HL-60/S4 treated with phorbol 12-myristate 13-acetate at 8.2 ng/mL for 4 days and 3 days (cell line): ENCODE results near the gene SH2D3C.
"Not testable (repeated sequence)": the region's sequence is repeated elsewhere in the genome, so short reads cannot be mapped to it uniquely, and the experiment has no call there.

Experiments used
- in situ Hi-C: fragments of 300-500 bp; cut with MboI; formaldehyde crosslinking; loops from 2 replicates; pipeline ENCODE4 v1.15.0; 2022; ENCODE audit warnings: low sequenced_read_pairs

SH2D3C gene

DNA sequence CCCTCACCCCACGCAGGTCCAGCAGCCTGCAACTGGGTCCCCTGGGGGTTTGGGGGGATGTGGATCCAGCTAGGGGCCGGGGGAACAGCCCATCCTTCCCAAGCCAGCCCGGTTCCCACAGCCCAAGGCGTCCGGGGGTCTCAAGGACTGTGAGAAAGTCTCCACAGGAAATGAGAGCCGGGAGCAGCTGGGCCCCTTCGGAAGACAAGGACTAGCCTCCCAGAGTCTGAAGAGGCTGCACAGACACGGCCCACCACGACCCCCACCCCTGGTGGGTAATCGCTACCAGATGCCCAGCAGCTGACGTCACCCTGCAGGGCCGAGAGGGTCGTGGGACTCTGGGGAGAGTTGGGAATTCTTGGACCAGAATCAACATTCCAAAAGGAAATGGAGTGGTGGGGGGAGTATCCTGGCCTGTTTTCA lies 10.5 kb downstream of the SH2D3C start:
- in situ Hi-C loops, result no loop called here

DNA sequence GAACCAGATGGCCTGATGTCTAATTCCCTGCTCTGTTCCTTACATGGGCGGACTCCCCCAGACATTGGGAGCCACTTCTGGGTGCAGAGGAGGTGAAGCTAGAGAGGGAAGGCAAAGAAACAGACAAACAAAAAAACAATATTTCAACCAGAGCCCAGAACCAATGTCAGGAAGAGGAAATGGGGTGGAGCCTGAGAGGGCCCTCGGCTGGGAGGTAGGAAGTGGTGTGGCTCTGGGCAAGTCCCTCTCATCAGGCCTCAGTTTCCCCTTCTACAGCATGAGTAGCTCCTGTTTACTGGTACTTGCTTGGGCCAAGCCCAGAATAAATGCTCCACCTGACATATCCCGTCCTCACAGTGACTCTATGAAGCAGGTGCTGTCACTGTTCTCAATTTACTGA lies 11.1 kb downstream of the SH2D3C start:
- in situ Hi-C loops, result no loop called here

DNA sequence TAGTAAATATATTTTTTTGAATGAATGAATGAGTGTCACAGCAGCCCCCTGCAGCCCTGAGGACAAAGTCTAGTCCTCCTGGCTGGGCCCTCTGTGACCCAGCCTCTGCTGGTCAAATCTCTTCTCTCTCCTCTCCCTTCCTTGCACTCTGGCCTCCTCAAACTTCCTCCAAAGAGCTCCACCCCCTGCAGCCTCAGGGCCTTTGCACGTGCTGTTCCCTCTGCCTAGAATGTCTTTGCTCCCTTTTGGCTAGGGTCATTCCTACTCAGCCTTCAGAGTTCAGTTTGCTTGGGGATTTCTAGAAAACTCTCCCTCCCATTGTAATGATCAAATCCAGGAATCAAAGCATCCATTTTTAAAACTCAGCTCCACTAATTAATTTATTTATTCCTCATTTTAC lies 13.0 kb downstream of the SH2D3C start:
- in situ Hi-C loops, result no loop called here

DNA sequence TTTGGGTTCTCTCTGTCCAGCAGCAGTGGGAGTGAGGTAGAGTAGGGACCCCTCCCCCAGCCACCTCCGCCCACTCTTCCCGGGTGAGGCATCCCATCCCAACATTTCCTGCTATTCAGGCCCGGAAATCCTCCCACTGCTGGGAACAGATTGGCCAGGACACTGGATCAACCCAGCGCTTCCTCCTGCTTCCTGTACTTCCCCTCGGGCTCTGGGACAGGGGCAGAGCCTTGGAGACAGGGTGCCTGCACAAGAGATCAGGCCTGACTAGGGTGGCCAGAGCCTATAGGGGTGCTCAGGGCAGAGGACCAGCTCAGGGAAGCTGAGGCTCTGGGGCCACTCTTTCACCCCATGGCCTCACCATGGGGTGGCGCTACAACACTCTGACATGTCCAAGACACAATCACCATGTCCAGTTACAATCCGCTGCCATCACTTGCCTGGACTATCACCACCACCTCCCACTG lies 14.5 kb downstream of the SH2D3C start:
- in situ Hi-C loops, result no loop called here

DNA sequence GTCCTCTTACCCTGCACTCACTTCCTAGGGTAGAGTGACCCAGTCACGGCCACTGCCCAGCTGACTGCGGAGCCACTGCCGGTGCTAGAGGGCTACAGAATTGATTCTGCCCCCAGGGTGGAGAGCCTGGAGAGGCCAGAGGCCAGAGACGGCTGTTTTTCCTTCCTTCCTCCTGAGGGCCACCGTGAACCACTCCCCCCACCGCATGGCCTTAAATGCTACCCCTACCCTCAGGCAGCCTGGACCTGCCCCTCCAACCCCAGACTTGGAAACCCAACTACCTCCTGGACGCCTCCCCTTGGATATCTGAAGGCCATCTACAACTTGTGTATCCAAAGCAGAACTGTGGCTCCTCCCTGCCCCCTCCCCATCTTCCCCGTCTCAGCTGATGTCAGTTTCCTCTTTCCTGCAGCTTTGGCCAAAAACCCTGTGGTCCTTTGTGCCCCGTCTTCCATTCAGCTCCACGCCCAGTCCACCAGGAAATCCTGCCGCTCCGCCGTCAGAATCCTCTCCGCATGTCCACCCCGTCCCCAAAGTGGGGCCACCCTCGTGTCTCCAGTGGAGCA lies 16.3 kb downstream of the SH2D3C start:
- in situ Hi-C loops, result no loop called here

DNA sequence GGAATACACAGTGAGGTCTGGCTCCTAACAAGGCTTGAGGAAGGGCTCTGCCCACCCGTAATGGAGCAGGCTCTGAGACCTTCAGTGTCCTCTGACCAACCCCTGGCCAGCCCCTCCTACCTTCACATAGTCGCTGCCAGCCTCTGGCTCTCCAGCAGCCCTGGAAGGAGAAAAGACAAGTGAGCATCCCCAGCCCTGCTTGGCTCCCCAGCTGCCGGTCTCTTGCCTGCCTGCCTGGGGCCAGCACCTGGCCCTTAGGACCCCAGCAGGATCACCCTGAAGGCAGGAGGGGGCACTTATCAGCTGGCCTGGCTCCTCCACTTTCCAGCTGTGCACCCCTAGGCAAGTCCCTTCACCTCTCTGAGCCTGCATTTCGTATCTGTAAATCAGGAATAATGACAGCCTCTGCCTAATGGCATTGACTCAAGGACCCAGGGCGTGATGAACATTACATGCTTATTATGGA lies 16.9 kb downstream of the SH2D3C start:
- in situ Hi-C loops, result no loop called here

DNA sequence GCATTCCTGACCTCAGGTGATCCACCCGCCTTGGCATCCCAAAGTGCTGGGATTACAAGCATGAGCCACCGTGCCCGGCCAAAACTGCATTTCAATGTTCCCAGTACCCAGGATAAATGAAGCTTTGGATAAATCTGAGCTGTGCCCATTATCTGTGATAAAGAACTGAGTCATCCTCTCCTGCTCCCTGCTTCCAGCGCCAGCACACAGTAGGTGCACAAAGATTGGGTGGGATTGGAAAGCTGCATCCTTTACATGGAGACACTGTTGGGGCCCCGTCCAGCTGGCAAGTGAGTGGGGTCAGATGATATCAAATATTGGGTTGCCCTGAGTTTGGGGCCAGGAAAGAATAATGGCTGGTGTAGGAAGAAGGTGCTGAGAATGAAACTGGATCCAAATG lies 17.4 kb downstream of the SH2D3C start:
- in situ Hi-C loops, result no loop called here

DNA sequence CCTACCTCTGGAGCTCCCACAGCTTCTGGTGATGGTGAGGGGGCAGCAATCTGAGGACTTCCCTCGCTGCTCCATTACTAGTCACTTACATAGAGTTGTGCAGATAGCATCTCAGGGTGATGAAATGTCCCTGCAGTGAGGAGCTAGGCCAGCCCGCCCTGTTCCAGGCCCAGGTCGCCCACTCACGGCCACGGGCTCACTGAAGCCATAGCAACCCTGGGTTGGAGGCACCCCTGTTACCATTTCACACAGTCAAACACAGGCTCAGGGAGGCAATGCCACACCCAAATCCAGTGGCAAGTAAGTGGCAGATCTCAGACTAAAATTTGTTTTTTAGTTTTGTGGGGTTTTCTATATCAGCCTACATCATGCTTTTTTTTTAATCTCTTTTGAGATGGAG lies 19.6 kb downstream of the SH2D3C start:
- in situ Hi-C loops, result no loop called here

DNA sequence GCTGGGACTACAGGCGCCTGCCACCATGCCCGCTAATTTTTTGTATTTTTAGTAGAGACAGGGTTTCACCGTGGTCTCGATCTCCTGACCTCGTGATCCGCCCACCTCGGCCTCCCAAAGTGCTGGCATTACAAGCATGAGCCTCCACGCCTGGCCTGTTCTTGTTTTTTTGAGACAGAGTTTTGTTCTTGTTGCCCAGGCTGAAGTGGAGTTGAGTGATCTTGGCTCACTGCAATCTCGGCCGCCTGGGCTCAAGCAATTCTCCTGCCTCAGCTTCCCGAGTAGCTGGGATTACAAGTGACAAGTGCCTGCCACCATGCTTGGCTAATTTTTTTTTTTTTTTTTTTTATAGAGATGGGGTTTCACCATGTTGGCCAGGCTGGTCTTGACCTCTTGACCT lies 21.7 kb downstream of the SH2D3C start:
- in situ Hi-C loops, result not testable (repeated sequence)

DNA sequence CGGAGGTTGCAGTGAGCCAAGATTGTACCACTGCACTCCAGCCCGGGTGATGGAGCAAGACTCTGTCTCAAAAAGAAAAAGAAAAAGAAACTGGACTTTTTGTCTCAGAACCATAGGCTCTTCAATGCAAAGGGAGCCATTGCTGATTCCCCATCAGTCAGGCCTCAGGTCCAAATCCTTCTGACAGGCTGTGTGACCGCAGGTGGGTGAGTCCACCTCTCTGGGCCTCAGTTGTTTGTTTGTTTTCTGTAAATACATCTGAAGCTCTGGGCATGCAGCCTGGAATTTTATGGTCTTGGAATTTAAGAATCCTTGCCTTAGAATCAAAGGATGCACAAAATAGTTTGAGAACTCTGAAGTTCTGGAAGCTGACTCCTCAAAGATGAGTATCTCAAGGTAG lies 22.2 kb downstream of the SH2D3C start:
- in situ Hi-C loops, result no loop called here

DNA sequence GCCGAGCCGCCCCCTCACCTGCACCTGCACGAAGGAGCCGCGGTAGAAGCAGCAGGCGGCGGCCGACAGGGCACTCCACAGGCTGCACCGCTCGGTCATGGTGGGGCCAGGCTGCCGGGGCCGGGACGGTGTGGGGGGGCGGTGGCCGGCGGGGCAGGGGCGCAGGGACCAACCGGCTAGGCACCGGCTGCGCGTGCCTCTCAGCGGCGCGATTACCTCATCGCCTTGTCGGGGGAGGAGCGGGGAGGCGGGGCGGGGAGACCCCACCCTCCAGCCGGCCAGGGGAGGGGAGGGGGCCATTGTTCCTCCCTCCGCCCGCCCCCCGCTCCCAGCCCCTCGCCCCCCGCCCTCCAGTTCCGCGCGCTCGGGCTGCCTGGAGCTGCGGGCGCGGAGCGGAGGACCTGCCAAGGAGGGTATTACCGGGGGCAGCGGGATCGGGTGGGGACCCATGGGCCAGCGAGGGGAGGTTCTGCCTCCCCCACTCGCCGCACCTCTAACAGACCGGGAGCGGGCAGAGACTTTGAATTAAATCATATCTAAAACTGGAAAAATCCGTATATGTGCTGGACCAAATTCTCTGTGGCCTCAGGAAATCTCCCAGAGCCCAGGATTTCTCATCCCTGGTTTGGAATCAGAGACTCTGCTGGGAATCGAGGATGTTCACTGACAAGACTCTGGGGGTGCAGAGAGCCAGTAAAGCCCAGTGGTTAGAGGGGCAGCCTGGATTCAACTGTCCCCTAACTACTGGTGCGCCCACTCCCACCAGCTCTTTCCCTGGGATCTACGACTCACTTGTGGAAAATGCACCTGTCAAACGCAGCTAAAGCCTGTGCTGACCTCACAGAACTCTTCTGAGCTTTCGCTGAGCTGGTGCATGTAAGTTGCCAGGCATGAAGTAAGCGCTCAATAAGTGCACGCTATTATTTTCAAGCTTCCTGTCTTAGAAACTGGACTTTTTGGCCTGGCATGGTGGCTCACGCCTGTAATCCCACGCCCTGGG lies 23.1 kb downstream of the SH2D3C start:
- in situ Hi-C loops, result no loop called here

DNA sequence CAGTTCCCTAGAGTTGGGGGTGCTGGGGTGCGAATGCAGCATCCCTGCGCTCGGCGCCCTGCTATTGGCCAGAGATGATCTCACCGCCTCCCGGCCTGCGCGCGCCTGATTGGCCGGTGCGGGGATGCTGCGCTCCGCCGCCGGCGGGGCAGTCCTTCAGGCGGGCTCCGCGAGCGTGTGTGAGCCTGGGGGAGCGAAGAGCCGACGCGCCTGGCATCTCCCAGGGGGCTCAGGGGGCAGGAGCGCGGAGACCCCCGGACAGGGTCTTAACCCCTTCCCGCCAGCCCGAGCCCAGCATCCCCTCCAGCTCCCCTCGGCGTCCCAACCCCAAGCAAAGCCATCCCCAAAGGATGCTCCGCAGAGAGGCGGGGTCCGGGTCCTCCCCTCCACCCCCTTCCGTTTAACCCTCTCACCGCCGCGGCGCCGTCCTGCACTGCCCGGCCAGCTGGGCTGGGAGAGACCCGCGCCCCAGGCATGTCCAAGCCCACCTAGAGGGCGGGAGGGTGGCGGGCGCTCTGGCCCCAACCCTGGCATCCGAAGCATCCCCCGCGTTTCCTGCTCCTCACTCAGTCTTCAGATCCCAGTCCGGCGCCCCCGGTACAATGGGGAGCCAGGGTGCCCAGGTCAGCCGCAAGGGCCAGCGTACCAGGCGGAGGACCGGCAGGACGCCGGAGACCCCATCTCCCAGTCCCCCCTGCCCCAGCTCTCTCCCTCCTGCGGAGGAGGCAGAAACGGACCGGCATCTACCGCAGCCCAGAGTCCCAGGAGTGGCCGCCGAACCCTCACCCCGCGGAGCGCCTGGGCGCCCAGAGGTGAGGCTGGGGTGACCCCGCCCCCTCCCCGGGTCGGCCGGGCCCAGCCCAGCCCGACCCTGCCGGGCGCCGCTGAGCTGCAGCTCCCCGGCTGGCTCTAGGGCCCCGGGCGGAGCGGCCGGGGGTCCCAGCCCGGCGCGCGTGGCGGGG lies 24.1 kb downstream of the SH2D3C start:
- in situ Hi-C loops, result no loop called here

DNA sequence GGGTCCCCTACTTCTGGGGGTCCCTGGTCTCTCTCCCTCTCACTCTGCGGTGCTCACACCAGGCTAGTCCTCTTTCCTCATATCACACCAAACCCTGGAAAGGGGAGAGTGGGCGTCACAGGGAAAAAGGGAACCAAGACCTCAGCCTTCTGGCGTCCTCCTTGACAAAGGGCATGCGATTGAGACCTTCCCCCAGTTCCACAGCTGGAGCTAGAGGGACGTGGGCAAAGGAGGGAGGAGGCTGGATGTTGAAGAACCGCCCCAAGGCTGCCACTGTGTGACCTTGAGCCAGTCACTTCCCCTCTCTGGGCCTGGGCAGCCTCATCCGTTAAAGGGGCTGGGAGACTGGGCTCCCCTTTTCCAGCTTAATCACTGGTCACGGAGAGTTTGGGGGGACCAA lies 24.8 kb downstream of the SH2D3C start:
- in situ Hi-C loops, result no loop called here

DNA sequence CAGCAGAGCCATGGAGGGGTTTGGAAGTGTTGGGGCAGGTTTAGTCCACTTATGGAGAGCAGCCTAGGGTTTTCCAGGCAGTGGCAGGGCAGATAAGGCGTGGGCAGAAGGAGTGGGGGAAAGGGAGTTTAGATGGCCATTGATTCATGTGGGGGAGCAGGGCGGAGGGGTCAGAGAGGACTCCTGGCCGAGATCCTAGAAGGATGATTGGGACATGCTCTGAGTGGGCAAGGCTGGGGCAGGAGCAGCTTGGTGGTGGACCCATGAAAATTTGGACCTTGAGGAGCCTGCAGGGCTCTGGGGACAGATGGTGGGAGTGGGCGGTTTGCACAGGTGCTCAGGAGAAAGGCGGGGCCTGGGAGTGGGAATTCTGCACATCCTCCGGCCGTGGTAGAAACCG lies 25.3 kb downstream of the SH2D3C start:
- in situ Hi-C loops, result no loop called here

DNA sequence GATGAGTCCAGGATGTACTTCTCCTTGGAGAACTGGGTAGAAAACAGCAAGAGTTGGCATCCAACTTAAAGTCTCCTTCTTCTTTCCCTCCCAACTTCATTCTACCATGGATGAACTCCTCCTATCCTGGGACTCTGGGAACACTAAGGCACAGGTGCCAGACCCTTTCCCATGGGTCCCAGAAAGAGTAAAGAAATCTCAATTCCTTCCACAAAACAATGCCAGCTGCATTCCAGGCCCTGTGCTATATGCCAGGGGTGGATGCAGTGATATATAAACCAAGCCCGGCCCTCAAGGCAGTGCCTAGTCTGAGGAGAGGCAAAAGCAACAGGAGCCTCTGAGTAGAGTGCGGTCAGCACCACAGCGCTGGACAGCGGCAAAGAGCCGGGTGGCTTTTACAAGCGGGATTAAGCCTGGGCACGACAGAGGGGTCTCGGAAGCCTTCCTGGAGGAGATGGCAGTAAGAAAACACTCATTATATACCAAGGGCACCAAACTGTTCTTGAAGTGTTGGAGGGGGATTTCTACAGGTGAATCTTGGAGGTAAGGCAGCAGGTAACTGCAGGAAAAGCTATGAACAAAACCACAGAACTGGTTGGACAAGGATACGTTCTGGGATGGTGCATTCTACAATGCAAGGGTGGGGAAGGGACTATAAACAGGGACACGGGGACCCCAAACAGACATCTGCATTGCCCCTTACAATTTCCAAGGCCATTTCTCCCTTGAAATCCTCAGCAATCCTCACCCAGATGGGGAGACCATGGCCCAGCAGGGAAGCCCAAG lies 27.0 kb downstream of the SH2D3C start:
- in situ Hi-C loops, result no loop called here

DNA sequence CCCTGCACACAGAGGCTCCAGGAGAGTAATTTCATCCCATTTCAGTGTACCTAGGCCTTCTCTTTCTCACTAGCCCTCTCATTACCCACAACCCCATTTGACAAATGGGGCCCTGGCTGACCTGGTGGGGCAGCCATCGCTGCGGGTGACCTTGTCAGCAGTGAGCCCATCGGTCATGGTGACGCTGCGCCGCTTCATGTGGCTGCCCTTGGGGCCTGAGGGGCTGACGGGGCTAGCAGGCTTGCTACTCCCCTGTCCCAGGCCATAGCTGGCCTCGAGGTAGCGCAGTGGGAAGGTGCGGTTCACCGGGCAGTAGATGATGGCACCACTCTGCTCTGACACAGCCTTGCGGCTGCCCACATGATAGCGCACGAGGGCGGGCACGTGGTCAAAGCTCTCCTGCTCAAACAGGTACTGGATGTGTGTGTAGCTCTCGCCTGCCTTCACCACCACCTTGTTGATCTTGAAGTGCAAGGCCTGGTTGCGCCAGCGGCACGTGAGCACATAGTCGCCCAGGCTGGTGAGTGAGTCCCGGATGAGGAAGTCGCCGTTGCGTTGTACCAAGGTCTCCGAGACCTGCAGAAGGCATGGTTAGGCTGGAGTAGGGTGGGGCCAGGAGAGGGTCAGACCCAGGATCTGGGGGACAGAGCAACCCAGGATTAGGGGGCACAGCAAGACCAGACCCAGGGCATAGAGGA lies 29.2 kb downstream of the SH2D3C start:
- in situ Hi-C loops, result loop anchor here (25.0 kb wide), 1 partner anchor 237 kb away; no protein-coding TSS in a partner anchor

DNA sequence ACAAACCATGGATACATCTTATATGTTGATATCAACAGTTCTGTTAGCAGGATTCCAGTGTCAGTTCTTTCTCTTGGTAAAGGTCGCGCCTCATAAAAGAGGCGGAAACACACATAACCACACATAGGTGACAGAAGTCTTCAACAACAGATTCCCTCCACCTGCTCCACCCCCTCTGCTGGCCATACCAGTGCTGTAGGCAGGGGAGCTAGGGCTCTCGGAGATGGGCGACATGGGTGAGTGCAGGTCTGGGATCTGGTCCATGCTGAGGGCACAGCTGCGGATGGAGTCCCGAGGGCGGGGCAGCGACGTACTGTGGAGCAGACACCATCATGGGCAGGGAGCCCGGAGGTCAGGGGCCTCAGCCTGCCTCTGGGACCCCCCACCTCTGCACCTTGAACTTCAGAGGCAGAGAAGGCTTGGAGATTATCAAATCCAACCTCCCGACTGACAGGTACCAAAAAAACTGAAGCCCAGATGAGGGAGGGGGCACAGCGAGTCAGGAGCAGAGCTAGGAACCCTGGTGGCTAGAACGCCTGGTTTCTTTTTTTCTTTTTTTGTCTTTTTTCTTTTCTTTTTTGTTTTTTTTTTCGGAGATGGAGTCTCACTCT lies 31.4 kb downstream of the SH2D3C start:
- in situ Hi-C loops, result loop anchor here (25.0 kb wide), 1 partner anchor 235 kb away; no protein-coding TSS in a partner anchor

DNA sequence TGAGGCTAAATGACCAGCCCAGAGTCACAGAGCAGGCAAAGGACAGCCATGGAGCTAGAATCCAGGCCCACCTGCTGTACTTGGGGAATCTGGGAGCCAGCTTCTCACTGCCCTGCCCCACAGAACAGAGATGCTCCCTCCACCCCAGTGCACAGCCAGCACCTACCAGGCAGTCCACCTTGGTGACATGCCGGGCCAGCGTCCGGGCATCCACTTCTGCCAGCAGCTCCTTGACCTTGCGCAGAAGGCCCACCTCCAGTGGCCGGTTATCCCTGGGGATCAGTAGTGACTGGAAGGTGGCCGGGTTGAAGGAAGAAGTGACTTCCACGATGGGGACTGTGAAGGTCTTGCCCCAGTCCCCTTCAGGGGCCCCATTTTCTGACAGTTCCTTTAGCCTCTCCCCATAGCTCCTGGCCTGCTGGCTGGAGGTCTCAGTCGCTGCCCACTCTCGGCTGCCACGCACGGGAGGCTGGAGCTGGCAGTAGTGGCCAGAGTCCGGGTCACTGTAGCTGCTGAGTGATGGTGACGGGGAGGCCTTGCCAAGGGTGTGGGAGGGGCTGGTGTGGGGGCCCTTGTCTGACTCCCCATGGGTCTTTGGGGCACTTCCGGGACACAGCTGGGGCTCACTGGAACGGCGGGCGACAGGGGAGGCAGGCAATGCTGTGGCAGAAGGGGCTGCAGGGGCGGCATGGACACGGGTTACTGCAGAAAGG lies 33.9 kb downstream of the SH2D3C start:
- in situ Hi-C loops, result loop anchor here (25.0 kb wide), 1 partner anchor 232 kb away; no protein-coding TSS in a partner anchor
